Keratinocyte (primary cell): Measurements from ENCODE around the gene BCAS2. TPM values are rescaled to one million over a fixed set of nuclear protein-coding genes. Genes with fewer than 3 reads are reported as not detected.

Experiments used
- DNase-seq: peaks from one replicate; pipeline ENCODE4 v3.0.0-alpha.2; 2011; ENCODE audit warnings: low read depth, missing footprints, low spot score
- FAIRE-seq: peaks from 2 replicates; lab custom pipeline; 2011; peaks lifted over from hg19 to GRCh38; lab: Jason Lieb, UNC
- H2AFZ ChIP-seq: 2 replicates; pipeline ENCODE4 v1.6.0; 2012; ENCODE audit warnings: low read length, control low read depth, inconsistent platforms; ENCODE audit not compliant: control insufficient read depth
- H3K27ac ChIP-seq: 2 replicates; pipeline ENCODE4 v1.5.1; 2011; ENCODE audit warnings: low read length; ENCODE audit not compliant: control insufficient read depth, insufficient read depth
- H3K27me3 ChIP-seq: 3 replicates; pipeline ENCODE4 v1.6.0; 2011; ENCODE audit warnings: low read length; ENCODE audit not compliant: control insufficient read depth, insufficient read depth; ENCODE audit errors: extremely low read depth
- H3K36me3 ChIP-seq, 2 experiments: 2 replicates in 1 of 2; 3 replicates in 1 of 2; pipeline ENCODE4 v1.5.1; 2011; ENCODE audit warnings: low read length in 2 of 2, mild to moderate bottlenecking in 1 of 2; ENCODE audit not compliant: control insufficient read depth in 2 of 2, insufficient read depth in 2 of 2; ENCODE audit errors: extremely low read depth in 1 of 2
- H3K4me1 ChIP-seq: 3 replicates; pipeline ENCODE4 v1.5.1; 2011; ENCODE audit warnings: low read length; ENCODE audit not compliant: control insufficient read depth, insufficient read depth; ENCODE audit errors: extremely low read depth
- H3K4me2 ChIP-seq: 3 replicates; pipeline ENCODE4 v1.6.0; 2011; ENCODE audit warnings: low read depth, low read length; ENCODE audit not compliant: control insufficient read depth, insufficient read depth; ENCODE audit errors: extremely low read depth
- H3K4me3 ChIP-seq, 3 experiments: fragments of 200-600 bp in 1 of 3; sonication (generic) in 1 of 3; 2 replicates in 2 of 3; 3 replicates in 1 of 3; pipeline ENCODE4 v1.5.1; 2011 to 2016; ENCODE audit warnings: low read length in 3 of 3, mild to moderate bottlenecking in 3 of 3, control low read depth in 2 of 3, inconsistent platforms in 1 of 3, low read depth in 1 of 3, mixed read lengths in 1 of 3, mixed run types in 1 of 3, moderate library complexity in 1 of 3; ENCODE audit not compliant: control insufficient read depth in 2 of 3, insufficient read depth in 2 of 3; ENCODE audit errors: extremely low read depth in 1 of 3
- H3K79me2 ChIP-seq: 2 replicates; pipeline ENCODE4 v1.6.0; 2012; ENCODE audit warnings: low read length; ENCODE audit not compliant: control insufficient read depth, insufficient read depth
- H3K9ac ChIP-seq: 3 replicates; pipeline ENCODE4 v1.6.0; 2011; ENCODE audit warnings: low read length; ENCODE audit not compliant: control insufficient read depth, insufficient read depth; ENCODE audit errors: extremely low read depth
- H3K9me1 ChIP-seq: 3 replicates; pipeline ENCODE4 v1.6.0; 2011; ENCODE audit warnings: low read length; ENCODE audit not compliant: control insufficient read depth, insufficient read depth; ENCODE audit errors: extremely low read depth
- H3K9me3 ChIP-seq: 2 replicates; pipeline ENCODE4 v1.5.1; 2012; ENCODE audit warnings: low read depth, low read length; ENCODE audit not compliant: control insufficient read depth
- H4K20me1 ChIP-seq: 3 replicates; pipeline ENCODE4 v1.6.0; 2011; ENCODE audit warnings: low read length; ENCODE audit not compliant: control insufficient read depth, insufficient read depth; ENCODE audit errors: extremely low read depth
- EZH2 ChIP-seq: IDR thresholded peaks from one replicate; pipeline ENCODE4 v1.6.1; 2012; ENCODE audit warnings: inconsistent platforms, mild to moderate bottlenecking, low read length, moderate library complexity
- dilution Hi-C: fragments of 300-500 bp; cut with MboI; formaldehyde crosslinking; loops from one replicate; pipeline ENCODE4 v1.7.0; 2020; ENCODE audit warnings: low sequenced_read_pairs; ENCODE audit not compliant: extremely low pct_ligation_motif_present
- polyA plus RNA-seq, 5 experiments: library from polyadenylated mRNA; depleted of rRNA in 3 of 5; stranded (reverse) in 3 of 5; stranded (forward) in 1 of 5; unstranded in 1 of 5; fragments of >200 nt; gene quantifications; 1 replicate in 1 of 5; 2 replicates in 3 of 5; 3 replicates in 1 of 5; pipeline versions ENCODE4 v1.2.1 to v1.2.3, GENCODE V29; 2011 to 2012; ENCODE audit warnings: missing spikeins in 2 of 5, low read depth in 1 of 5, low replicate concordance in 1 of 5
- TF ChIP-seq, protein P1 (sequence below), 3 experiments: IDR thresholded peaks in 1 of 3; conservative IDR thresholded peaks in 1 of 3; optimal IDR thresholded peaks in 1 of 3; 2 replicates in 2 of 3; 3 replicates in 1 of 3; pipeline versions ENCODE3 to v1.5.1; 2011; ENCODE audit warnings: low read length in 3 of 3, mild to moderate bottlenecking in 3 of 3, moderate library complexity in 2 of 3, control low read depth in 1 of 3, inconsistent platforms in 1 of 3; ENCODE audit not compliant: insufficient read depth in 2 of 3; ENCODE audit errors: extremely low read depth in 1 of 3

The BCAS2 gene
- polyA plus RNA-seq, 1 donor (not counting 4 experiments of a cell fraction or from before 2014, with no cell fraction given): 60.8 TPM

- no peaks in the 10 kb centered on the region for H3K9me1 ChIP-seq
- no peaks in the 10 kb centered on the region for H3K27me3 ChIP-seq
- H3K36me3 ChIP-seq: no peaks in the 10 kb centered on the region
- no peaks in the 10 kb centered on the region for H4K20me1 ChIP-seq
- no peak overlapping the region for H2AFZ ChIP-seq
- no peaks in the 10 kb centered on the region for H3K79me2 ChIP-seq
- no peak overlapping the region for H3K4me3 ChIP-seq
- dilution Hi-C loops: no loop called here
- H3K4me2 ChIP-seq: no peak overlapping the region
- no peak for FAIRE-seq
- no peaks in the 10 kb centered on the region for H3K4me1 ChIP-seq
- no peak for DNase-seq
- no peak overlapping the region for H3K27ac ChIP-seq
- H3K9me3 ChIP-seq: no peaks in the 10 kb centered on the region
- TF ChIP-seq, protein P1, sequence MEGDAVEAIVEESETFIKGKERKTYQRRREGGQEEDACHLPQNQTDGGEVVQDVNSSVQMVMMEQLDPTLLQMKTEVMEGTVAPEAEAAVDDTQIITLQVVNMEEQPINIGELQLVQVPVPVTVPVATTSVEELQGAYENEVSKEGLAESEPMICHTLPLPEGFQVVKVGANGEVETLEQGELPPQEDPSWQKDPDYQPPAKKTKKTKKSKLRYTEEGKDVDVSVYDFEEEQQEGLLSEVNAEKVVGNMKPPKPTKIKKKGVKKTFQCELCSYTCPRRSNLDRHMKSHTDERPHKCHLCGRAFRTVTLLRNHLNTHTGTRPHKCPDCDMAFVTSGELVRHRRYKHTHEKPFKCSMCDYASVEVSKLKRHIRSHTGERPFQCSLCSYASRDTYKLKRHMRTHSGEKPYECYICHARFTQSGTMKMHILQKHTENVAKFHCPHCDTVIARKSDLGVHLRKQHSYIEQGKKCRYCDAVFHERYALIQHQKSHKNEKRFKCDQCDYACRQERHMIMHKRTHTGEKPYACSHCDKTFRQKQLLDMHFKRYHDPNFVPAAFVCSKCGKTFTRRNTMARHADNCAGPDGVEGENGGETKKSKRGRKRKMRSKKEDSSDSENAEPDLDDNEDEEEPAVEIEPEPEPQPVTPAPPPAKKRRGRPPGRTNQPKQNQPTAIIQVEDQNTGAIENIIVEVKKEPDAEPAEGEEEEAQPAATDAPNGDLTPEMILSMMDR (optimal IDR thresholded peaks at IDR 0.05 in 1 of 3, IDR thresholded peaks at IDR 0.05 in 1 of 3, conservative IDR thresholded peaks at IDR 0.05 in 1 of 3; ENCODE audit: extremely low read depth in 1 of 3, insufficient read depth in 2 of 3, low read length in 3 of 3): no peak
- no peak for TF ChIP-seq EZH2
- no peak overlapping the region for H3K9ac ChIP-seq
Measured at GRCh38 chr1:114536043-114536442, 45.4 kb downstream of the BCAS2 start.

DNA sequence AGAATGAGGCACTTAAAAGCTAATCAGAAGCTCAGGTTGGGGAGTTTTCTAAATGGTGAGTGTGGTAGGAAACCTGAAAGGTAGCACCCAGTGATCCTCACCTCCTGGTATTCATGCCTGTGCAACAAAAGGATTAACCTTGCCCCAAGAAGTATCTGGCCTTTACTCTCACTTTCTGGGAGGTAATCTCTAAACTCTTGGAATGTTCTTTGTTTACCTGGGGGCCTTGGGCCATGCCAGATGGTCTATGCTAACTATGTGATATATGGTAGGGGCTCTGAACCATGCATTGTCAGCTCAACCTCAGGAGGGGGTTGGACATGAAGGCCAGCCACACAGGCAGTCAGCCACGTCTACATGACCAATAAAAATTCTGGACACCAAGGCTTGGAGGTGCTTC, 46.0 kb downstream of the BCAS2 start:
- Histone ChIP-seq H3K27ac (no peak overlapping the region), H3K4me3 (no peak overlapping the region), H3K9ac (no peak overlapping the region), H3K9me3 (no peaks in the 10 kb centered on the region), H4K20me1 (no peaks in the 10 kb centered on the region), H3K9me1 (no peaks in the 10 kb centered on the region), H3K79me2 (no peaks in the 10 kb centered on the region), H2AFZ (no peak overlapping the region), H3K36me3 (no peaks in the 10 kb centered on the region), H3K27me3 (no peaks in the 10 kb centered on the region), H3K4me2 (no peak overlapping the region), H3K4me1 (no peaks in the 10 kb centered on the region)
- no peak for DNase-seq
- TF ChIP-seq EZH2: no peak
- TF ChIP-seq, protein P1 (optimal IDR thresholded peaks at IDR 0.05 in 1 of 3, IDR thresholded peaks at IDR 0.05 in 1 of 3, conservative IDR thresholded peaks at IDR 0.05 in 1 of 3; ENCODE audit: extremely low read depth in 1 of 3, insufficient read depth in 2 of 3, low read length in 3 of 3): no peak
- dilution Hi-C loops: no loop called here
- FAIRE-seq: no peak
